Right ventricle myocardium superior (tissue), 1 donor: ENCODE data around the gene ANO2. TPM values are rescaled to one million over a fixed set of nuclear protein-coding genes. Genes with fewer than 3 reads are reported as not detected.
"Not testable (repeated sequence)": the region's sequence is repeated elsewhere in the genome, so short reads cannot be mapped to it uniquely, and the experiment has no call there.

Experiments used
- ATAC-seq: fragments of 200-7000 bp; cut with Tn5 transposase; one replicate; pipeline ENCODE4 v1.9.1; 2020; ENCODE audit warnings: mild to moderate bottlenecking; ENCODE audit not compliant: poor library complexity
- DNase-seq: peaks from one replicate; pipeline ENCODE4 v3.0.0-alpha.2; 2020
- intact Hi-C: fragments of 100-400 bp; cut with DNase I; formaldehyde crosslinking; loops from one replicate; pipeline ENCODE4 v1.11.2; 2022
- total RNA-seq: library from RNA; stranded (reverse); fragmentation: NEBNext Ultra II Directional; extraction: Animal tissue kit (Norgen Biotek cat#: 25700); gene quantifications from one replicate; pipeline ENCODE4 v1.2.1, GENCODE V29; 2021
- donor health status: DM: no; HTN: yes; CAD: no; lungs with severe emphysema.

Gene ANO2
- total RNA-seq, 1 donor from 2014 or later: 12.6 TPM

DNA sequence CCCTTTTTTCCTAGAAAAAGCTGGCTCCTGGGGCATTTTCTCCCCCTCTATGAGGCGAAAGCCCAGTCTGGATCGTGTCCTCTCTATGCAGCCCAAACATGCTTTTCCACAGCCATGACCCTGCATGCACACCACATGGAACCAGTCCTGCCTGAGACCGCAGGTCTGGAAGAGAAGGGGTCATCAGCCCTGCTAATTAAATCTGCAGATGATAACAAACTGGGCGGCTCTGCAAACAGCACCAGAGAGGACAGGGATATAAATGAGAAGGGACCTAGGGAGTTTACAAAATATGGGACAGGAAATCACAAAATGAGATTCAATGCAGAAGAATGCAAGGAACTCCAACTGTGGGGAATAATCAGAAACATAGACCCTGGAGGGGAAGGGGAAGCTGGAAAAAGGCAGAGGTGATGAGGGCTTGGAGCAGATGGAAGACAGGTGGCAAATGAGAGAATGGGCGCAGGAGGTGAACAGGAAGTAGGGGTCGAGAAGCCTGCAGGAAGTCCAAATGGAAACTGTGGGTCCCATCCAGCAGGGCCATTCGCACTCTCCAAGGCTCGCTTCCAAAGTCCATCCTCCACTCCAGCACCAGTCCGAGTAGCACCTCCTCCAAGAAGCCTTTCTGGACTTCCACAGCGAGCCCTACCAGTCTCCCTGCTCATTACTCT, 76.3 kb downstream of the ANO2 start:
- DNase-seq (no peak), ATAC-seq (no peak)
- intact Hi-C loops: no loop called here

DNA sequence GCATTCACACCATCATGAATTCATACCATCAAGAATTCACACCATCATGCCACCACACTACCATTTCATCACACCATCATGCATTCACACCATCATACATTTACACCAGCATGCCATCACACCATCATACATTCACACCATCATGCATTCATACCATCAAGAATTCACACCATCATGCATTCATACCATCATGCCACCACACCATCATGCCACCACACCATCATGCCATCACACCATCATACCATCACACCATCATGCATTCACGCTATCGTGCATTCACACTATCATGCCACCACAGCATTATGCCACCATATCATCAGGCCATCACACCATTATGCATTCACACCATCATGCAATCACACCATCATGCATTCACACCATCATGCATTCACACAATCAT, 79.7 kb downstream of the ANO2 start:
- intact Hi-C loops: no loop called here
- DNase-seq (no peak), ATAC-seq (no peak)

DNA sequence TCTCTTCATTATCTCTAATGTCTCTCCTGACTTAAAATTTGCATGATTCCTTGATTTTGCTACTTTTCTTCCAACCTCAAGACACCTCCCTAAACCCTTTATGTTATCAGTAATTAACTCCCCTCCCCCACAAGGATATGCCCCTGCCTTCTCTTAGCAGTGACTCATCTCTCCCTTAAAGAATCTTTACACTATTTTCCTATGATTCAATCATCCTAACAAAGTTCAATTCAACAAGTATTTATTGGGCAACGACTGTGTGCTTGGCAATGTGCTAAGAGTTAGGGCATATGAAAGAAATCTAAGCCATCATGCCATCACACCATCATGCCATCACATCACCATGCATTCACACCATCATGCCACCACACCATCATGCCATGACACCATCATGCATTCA, 80.1 kb downstream of the ANO2 start:
- intact Hi-C loops: no loop called here
- ATAC-seq: no peak
- no peak for DNase-seq

DNA sequence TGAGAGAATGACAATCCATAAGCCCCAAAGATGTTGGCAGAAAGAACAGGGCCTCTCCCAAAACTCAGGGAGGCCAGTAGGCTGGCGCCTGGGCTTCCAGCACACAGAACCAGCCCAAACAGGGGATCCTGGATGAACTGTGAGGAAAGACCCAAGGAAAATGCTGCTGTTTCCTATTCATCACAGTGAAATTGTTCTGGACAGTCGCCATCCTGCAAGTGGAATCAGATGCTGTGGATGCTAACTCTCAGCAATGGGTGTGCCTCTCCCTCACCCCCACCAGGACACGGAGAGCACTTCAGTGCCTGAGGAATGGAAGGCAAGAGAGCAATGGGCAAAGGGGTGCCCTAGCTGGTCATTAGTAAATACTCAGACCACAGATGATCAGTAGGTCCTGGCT, 80.8 kb downstream of the ANO2 start:
- DNase-seq (no peak), ATAC-seq (no peak)
- intact Hi-C loops: no loop called here

DNA sequence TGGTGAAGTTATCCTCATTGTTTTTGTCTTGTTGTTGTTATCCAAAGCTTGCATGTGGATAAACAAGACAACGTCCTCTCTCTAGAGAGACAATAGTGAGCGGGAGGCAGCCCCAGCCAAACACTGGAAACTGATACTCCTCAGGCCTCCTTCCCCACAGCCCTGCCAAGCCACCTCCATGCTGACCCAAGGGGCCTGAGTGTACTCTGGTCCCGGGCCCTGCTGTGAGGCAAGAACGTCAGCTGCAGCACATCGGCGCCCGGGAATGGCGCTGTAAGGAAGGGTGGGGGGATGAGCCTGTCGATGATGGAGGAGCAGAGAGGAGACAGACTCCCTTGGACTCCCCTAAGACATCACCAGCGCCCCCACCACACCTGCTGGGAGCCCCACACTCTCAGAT, 83.6 kb downstream of the ANO2 start:
- intact Hi-C loops: no loop called here
- ATAC-seq (no peak), DNase-seq (no peak)

DNA sequence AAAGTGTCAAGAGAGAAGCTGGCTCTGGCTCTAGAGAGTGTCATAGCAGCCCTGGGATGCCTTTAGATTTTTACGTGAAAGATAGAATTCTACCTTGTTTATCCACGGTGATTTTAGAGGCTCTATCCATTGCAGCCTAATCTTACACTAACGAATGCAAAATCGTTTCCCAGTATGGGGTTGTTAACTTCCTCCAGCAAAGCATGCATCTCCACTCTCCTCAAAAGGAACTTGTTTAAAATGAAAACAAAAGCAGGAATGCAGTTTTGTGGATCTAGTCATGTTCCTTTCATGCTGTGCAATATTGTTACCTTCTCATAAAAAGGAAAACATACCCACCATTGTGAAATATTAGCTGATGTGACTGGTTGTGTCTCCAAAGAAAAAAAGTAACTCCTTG, 88.4 kb downstream of the ANO2 start:
- no peak for DNase-seq
- no peak for ATAC-seq
- intact Hi-C loops: no loop called here

DNA sequence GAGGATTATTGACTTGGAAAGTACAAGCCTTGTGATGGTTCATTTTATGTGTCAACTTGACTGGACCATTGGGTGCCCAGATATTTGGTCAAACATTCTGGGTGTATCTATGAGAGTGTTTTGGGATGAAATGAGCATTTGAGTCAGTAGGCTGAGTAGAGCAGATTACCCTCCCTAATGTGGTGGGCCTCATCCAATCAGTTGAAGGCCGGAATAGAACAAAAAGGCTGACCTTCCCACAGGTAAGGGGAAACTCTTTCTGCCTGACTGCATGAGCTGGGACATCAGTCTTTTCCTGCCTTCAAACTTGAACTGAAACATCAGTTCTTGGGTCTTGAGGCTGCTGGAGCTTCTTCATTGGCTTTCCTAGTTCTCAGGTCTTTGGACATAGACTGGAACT, 98.1 kb downstream of the ANO2 start:
- intact Hi-C loops: no loop called here
- DNase-seq (no peak), ATAC-seq (no peak)

DNA sequence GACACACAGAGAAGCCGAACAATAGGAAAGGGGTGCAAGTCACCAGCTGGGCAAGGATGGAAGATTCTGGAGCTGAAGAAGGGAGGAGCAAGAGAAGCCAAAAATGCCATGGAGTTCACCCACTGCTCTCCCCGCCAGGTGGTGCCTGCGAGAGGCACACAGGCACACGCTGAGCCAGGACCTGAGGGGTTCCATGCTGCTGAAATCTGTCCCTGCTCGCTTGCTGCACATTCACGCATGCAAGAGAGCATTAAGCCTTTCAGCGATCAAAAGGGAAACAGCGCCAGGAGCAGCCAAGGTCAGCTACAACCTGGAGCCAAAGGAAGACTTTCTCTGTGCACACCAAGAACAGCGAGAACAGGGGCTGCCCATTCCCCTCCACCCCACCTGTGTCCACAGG, 104.1 kb downstream of the ANO2 start:
- DNase-seq (no peak), ATAC-seq (no peak)
- intact Hi-C loops: no loop called here

DNA sequence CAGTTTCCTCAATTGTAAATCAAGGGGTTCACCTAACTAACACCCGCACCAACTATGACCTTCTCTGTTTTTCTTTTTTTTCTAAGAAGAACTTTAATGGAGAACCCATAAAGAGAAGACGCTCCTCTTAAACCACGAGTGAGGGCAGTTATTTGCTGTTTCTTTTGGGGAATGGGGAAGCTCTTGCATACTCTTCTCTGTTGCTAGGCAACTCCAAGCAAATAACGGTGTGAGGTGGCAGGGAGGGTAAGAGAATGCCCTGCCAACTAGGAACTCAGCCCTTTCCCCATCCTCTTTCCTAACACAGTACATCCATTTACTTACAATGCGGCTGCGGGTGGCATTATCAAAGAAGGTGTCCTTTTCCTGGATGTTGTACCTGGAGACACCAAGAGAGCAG, 114.9 kb downstream of the ANO2 start:
- ATAC-seq (no peak), DNase-seq (no peak)
- intact Hi-C loops: no loop called here

DNA sequence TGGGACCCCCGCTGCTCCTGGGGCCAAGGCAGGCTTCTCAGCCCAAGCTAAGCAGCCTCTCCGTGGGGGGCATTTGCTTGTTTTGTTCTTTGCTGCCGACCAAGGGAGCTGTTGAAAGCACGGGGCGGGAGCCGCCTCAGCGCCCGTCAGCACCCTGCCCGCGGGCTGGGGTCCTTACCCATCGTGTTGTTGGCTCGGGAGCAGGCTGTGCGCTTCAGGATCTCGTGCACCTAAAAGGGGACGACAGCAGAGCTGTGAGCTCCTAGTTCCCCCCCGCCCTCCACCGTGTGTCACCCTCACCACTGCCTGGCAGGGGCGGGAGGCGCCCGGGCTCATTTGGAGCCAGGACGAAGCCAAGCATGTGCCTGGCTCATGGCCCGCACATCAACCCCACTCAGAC, 117.5 kb downstream of the ANO2 start:
- intact Hi-C loops: no loop called here
- no peak for DNase-seq
- no peak for ATAC-seq

DNA sequence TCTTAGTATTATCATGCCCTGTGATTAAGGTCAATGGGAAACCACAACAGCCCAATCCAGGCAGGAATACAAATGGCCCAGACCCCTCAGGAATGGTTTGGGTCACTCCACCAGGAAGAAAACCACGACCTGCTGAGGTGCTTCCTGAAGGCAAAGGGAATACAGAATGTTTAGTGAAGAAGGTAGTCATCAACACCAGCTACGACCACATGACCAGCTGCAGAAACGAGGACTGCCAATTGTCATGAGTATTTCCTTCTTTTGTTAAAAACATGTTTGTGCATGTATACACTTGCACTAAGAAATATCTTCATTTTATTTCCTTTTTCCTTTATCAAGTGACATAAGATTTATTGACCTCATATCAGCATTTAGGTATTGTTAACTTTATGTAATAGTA, 119.3 kb downstream of the ANO2 start:
- intact Hi-C loops, DNase-seq, ATAC-seq: not testable (repeated sequence)

DNA sequence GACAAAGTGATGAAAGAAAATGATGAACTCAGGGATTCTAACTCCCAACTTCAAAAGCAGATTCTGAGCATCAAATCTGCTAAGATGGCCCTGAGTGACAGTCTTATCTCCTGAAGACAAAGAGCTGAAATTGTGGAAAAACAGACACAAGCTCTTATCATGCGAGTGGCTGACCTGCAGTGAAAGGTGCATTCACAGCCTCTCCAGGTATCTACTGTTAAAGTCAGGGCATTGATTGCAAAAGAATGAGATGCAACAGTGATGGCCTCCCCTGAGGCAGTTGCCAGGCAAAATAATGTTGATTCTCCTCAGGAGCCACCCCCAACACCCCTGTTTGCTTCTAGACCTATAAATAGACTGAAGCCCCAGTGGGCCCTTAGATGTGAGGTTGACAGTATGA, 126.2 kb downstream of the ANO2 start:
- intact Hi-C loops, DNase-seq, ATAC-seq: not testable (repeated sequence)

DNA sequence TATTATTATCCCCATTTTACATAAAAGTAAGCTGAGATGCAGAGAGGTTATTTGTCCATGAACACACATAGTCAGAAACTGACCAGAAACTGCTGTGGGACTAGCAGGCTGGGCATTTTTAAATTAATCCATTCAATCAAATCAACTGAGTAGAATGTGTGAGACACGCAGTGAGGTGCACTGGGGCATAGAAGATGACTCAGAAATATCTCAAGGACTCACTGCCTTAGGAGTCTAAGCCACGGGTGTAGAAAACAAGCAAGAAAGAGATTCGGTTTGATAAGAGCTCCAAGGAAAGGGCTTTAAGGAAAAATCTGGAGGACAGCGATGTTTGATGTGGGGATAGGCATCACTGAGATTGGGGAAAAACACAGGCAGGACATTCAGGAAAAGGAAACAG, 127.8 kb downstream of the ANO2 start:
- no peak for ATAC-seq
- intact Hi-C loops: no loop called here
- no peak for DNase-seq

DNA sequence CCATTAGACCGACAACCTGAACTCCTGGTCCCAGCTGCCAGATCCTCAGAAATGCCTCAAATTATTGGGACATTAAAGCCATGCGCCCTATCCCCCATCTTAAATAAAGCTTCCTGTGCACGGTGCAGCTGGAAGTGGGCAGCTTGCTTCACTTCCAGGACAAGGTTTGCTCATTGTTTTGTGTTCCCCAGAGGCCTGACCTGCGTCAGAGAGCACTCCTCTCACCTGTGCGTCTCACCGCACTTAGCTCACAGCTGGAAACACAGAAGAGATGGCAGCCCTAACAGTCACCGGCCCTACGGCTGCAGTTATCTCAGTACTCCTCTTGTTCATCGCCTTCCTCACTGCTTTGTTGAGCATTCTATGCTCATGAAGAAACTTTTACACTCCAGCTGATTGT, 135.5 kb downstream of the ANO2 start:
- DNase-seq (no peak), ATAC-seq (no peak)
- intact Hi-C loops: no loop called here

DNA sequence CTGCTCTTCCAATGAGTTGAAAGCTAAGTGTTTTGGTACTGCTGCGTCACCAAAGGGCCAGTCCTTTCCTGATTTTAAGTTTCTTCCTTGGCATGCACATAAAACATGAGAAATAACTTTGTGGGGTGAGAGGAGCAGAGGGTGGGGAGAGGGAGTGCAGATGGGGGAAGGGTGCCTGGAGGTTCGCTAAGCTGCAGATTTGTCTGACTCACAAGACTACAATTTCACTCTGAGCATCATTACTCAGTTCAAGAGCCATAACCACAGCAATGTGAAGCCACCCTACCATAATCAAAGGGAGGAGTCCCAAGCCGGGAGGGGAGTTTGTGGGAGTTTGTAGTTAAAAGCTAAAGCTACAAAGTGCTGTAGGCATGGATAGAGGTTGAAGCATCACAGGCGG, 136.1 kb downstream of the ANO2 start:
- DNase-seq (no peak), ATAC-seq (no peak)
- intact Hi-C loops: no loop called here

DNA sequence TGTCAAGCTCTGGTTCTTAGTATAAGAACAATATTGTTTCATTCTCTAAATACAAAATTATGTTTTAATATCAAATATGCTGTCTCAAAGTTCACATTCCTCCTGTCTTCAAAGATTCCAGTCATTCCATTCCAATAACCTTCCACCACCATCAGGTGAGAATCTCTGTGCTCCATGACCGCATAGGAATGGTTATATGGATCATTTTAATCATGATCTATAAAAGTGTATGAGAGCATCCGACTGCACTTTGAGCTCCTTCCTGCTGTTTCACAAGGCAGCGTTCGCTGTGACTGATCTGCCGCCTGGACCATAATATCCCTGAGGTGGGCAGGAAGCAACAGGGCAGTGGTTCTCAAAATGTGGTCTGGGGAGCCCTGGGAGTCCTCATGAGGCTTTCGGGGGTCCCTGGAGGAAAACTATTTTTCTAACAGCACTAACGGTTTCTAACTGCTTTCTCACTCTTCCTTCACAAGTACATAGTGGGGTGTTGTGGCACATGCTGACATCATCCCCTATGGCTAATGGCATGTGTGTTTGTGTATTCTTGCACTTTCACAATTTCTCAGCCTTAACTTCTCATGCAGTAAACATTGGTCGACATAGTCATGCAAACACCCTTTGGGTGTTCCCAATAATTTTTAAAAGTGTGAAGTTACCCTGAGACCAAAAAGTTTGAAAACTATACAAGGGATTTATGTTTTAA, 137.4 kb downstream of the ANO2 start:
- DNase-seq (no peak), ATAC-seq (no peak)
- intact Hi-C loops: no loop called here

DNA sequence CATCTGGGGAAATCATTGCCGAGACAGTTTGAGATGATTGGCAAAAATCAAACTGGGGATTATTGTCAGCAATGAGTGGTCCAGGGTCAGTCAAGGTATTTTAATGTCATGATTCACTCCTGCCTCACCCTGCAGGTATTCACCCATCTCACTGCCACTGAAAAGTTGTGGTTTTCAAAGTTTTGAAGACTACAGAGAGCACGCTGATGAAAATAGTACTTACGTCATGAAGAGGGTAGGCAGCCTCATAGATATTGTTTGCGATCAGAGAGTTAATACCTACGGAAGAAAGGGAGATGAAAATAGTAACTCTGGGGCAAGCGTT, 138.0 kb downstream of the ANO2 start:
- intact Hi-C loops: no loop called here
- no peak for ATAC-seq
- no peak for DNase-seq

DNA sequence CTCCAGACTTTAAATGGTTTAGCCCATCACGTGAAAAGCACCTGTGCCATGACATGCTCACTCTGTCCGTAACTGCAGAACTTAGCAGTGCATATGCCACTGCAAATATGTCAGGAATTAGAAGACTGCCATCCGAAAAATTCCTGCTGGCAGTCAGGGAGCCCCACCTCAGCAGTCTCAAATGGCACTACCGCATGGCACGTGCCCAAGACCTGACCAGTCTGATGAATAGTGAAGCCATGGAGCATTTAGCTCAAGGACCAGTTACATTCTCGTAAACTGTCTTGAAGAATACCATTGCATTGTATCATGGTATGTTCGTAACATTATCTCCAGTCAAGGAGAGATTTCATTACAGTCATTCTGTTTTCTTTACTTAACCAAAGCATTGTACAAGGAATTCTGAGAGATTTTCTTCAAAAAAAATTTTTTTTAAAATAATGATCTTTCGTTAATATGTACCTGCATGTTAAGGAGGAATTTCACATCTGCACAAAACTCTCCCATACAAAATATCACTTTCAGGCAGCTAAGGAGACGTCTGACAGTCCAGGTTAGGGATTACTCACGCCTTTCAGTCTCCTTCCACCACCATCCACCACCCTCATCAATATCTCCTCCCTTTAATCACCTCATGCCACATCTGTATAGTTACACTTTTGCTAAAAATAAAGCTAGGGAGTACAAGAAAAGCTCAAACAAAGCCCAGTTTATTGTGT, 138.5 kb downstream of the ANO2 start:
- intact Hi-C loops: no loop called here
- no peak for DNase-seq
- ATAC-seq: no peak

DNA sequence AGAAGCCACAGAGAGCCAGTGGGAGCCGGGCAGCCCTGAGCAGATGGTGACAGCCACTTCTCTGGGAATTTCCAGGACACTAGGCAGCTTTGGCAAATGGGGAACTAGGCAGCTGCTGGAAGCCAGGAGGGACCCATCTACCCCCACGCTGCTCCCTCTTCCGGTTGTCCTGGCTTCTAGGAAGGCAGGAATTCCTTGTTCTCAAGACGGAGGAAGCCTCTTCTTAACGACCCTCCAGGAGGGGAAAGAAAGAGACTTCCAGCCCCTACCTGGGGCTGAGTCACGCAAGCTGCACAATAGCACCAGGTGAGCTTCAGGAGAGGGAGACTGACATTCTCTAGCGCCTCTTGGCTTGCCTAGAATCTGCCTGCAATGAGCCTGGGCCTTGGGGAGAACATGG, 141.5 kb downstream of the ANO2 start:
- intact Hi-C loops: no loop called here
- no peak for ATAC-seq
- DNase-seq: no peak

DNA sequence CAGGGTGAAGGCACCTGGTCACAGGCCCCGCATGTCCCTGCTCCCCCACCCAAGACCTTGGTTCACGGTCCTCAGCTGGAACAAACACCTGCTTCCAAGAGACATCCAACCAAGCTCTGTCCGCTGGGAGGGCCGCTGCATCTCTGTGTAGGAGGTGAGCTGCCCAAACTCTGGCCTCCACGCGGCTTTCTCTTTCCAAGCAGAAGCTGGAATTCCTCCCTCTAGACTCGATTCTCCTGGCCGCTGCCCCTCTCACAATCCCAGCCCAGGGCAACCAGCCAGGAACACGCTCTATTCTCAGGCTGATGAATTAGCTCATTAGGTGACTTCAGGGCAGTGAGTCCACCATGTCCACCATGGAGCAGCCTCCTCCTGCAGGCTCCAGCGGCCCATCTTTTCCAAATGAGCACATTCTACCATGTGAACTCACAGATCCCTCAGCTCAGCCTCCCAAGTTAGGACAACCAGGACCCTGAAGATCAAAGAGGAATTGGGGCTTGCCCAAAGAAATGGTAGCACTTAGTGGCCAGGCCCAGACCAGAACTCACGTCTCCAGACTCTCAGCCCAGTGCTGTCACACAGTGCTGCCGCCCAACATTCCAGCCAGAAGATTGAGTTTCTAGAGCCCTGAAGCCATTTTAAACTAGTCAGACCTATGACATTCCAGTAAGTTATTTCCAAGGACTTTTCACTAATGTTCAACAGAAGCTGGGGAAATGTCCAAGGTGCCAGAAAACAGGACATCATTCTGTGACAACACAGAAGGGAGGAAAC, 146.6 kb downstream of the ANO2 start:
- intact Hi-C loops: no loop called here
- no peak for ATAC-seq
- DNase-seq: no peak
